Esophagus squamous epithelium (tissue), 5 donors: ENCODE results near the gene PNMA6E. TPM values are rescaled to one million over a fixed set of nuclear protein-coding genes. Genes with fewer than 3 reads are reported as not detected.

ENCODE experiments used
- DNase-seq: peaks from one replicate; lab custom pipeline; 2025; lab: John Stamatoyannopoulos, UW
- H3K27ac ChIP-seq, 4 donors: fragments of 200-600 bp; sonication (generic); one replicate each; pipeline ENCODE4 v1.5.1; 2016 to 2019; ENCODE audit warnings: mild to moderate bottlenecking in 1 of 4
- H3K27me3 ChIP-seq, 4 donors: fragments of 200-600 bp; sonication (generic); 1 replicate in 3 of 4; 2 replicates in 1 of 4; pipeline versions ENCODE4 v1.5.1 to v1.6.0; 2017 to 2021; ENCODE audit warnings: antibody characterized with exemption in 1 of 4
- H3K36me3 ChIP-seq, 3 donors: fragments of 200-600 bp; sonication (generic); one replicate each; pipeline ENCODE4 v1.5.1; 2016 to 2019
- H3K4me1 ChIP-seq, 3 donors: fragments of 200-600 bp; sonication (generic); one replicate each; pipeline ENCODE4 v1.5.1; 2017 to 2019
- H3K4me3 ChIP-seq, 4 donors: fragments of 200-600 bp; sonication (generic); 1 replicate in 3 of 4; 2 replicates in 1 of 4; pipeline ENCODE4 v1.5.1; 2016 to 2019; ENCODE audit warnings: mild to moderate bottlenecking in 2 of 4, moderate library complexity in 1 of 4
- H3K9me3 ChIP-seq, 3 donors: fragments of 200-600 bp; sonication (generic); one replicate each; pipeline ENCODE4 v1.5.1; 2016 to 2019
- POLR2A ChIP-seq, 4 donors: fragments of 450-650 bp; IDR thresholded peaks; one replicate each; pipeline ENCODE4 v1.6.1; 2017; ENCODE audit warnings: antibody characterized with exemption in 4 of 4, mild to moderate bottlenecking in 4 of 4, moderate library complexity in 3 of 4
- WGBS, 2 donors: methylation state at CpG; one replicate each; pipeline ENCODE4 v1.1.5; 2018; 5-methylcytosine and 5-hydroxymethylcytosine counted together
- intact Hi-C: fragments of 100-400 bp; cut with DNase I; formaldehyde crosslinking; loops from one replicate; pipeline ENCODE4 v1.15.0; 2022
- total RNA-seq, 4 donors: library from RNA; depleted of rRNA; stranded (reverse); fragments of >200 nt; gene quantifications; one replicate each; pipeline ENCODE4 v1.1.0, GENCODE V29; 2016
- TF ChIP-seq, protein P1 (sequence below), 6 experiments: fragments of 450-650 bp in 4 of 6; fragments of 200-600 bp in 2 of 6; sonication (generic) in 2 of 6; IDR thresholded peaks; one replicate each; pipeline ENCODE4 v1.5.1; 2016 to 2019; ENCODE audit warnings: antibody characterized with exemption in 6 of 6, mild to moderate bottlenecking in 4 of 6, moderate library complexity in 4 of 6
- donor health status: DM: yes; HTN: yes; CAD: no.

The PNMA6E gene
- total RNA-seq, 4 donors from 2014 or later, result not detected

DNA sequence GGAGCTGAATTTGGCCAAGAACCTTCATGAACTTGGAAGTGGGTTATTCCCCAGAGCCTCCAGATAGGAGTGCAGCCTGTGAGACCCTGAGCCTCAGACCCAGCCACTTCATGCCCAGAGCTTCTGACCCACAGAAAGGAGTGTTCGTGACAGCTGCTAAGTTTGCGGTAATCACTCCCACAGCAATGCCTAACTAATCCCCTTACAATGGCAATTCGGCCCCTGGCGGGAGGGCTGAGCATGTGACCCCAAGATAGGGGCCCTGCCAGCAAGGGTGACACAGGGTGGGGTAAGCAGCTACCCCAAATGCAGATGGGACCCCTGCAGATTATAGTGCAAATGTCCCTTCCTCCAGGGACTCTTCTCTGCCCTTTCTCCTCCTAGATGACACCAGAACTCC is 22.5 kb downstream of the PNMA6E start:
- 83% methylated on average over 1 of the region's 4 CpGs; no CpG with 5 or more reads in 1 of the 2 donors for WGBS, 2 donors
- DNase-seq, result no peak
- Histone ChIP-seq H3K27me3 (no peaks in the 10 kb centered on the region), H3K9me3 (no peaks in the 10 kb centered on the region), H3K36me3 (no peaks in the 10 kb centered on the region), H3K4me1 (no peaks in the 10 kb centered on the region), H3K4me3 (no peak overlapping the region), H3K27ac (no peak overlapping the region)
- TF ChIP-seq, protein P1, sequence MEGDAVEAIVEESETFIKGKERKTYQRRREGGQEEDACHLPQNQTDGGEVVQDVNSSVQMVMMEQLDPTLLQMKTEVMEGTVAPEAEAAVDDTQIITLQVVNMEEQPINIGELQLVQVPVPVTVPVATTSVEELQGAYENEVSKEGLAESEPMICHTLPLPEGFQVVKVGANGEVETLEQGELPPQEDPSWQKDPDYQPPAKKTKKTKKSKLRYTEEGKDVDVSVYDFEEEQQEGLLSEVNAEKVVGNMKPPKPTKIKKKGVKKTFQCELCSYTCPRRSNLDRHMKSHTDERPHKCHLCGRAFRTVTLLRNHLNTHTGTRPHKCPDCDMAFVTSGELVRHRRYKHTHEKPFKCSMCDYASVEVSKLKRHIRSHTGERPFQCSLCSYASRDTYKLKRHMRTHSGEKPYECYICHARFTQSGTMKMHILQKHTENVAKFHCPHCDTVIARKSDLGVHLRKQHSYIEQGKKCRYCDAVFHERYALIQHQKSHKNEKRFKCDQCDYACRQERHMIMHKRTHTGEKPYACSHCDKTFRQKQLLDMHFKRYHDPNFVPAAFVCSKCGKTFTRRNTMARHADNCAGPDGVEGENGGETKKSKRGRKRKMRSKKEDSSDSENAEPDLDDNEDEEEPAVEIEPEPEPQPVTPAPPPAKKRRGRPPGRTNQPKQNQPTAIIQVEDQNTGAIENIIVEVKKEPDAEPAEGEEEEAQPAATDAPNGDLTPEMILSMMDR (IDR thresholded peaks at IDR 0.05), result no peak
- TF ChIP-seq POLR2A (IDR thresholded peaks at IDR 0.05), result no peak
- intact Hi-C loops, result no loop called here

DNA sequence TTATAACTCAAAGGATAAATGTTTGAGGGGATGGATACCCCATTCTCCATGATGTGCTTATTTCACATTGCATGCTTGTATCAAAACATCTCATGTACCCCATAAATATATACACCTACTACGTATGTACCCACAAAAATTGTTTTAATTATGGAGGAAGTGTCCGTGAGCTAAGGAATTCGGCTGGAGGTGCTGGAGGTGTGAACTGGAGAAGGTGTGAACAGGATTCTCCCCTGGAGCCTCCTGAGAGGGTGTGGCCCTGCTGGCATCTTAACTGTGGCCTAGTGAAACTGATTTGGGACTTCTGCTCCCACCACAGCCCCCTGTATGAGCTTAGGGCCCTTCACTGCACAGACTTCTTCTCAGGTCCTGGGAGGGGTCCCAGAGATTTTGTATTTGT is 23.4 kb downstream of the PNMA6E start:
- intact Hi-C loops, result no loop called here
- H3K27ac ChIP-seq, result no peak overlapping the region
- no peaks in the 10 kb centered on the region for H3K4me1 ChIP-seq
- 77 to 81% methylated on average over 3 of the region's 3 CpGs for WGBS, 2 donors
- no peak for DNase-seq
- no peaks in the 10 kb centered on the region for H3K9me3 ChIP-seq
- no peaks in the 10 kb centered on the region for H3K36me3 ChIP-seq
- no peak overlapping the region for H3K4me3 ChIP-seq
- H3K27me3 ChIP-seq, result no peaks in the 10 kb centered on the region
- TF ChIP-seq, protein P1 (IDR thresholded peaks at IDR 0.05), result no peak
- TF ChIP-seq POLR2A (IDR thresholded peaks at IDR 0.05), result no peak

DNA sequence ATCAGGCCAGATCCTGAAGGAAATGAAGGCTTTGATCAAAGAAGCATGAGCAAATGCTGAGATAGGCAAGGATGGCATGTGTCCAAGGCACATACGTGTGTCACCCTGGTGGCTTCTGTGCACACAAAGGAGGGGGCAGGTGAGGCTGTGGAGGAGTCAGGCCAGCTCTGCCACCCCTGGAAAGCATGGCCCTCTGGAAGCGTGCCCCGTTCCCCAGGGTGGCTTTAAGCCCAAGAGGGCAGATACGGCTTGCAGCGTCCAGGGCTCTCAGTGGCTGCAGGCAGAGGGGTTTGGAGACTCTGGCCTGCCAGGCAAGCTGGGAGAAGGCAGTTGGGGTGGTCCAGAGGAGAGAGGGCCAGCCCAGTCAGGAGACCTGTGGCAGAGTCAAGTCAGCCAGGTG is 25.6 kb downstream of the PNMA6E start:
- WGBS, 2 donors, result 0 to 100% methylated on average over 1 to 4 of the region's 5 CpGs
- Histone ChIP-seq H3K4me3 (no peak overlapping the region), H3K36me3 (no peaks in the 10 kb centered on the region), H3K9me3 (no peaks in the 10 kb centered on the region), H3K4me1 (no peaks in the 10 kb centered on the region), H3K27ac (no peak overlapping the region), H3K27me3 (no peaks in the 10 kb centered on the region)
- TF ChIP-seq, protein P1 (IDR thresholded peaks at IDR 0.05), result no peak
- TF ChIP-seq POLR2A (IDR thresholded peaks at IDR 0.05), result no peak
- intact Hi-C loops, result no loop called here
- DNase-seq, result no peak

DNA sequence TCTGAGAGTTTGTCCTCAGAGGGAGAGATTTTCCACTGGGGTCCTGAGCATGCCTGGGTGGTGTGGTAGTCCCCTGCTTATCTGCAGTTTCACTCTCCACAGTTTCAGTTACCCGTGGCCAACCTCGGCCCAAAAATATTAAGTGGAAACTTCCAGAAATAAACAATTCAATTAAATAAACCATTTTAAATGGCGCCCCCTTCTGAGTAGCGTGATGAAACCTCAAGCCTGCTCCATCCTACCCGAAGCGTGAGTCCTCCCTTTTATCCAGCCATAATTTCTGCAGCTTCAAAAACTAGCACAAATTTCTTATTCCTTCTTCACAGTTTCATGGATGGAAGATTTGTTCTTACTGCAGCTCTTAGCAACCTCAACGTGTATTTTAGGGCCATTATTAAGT is 26.7 kb downstream of the PNMA6E start:
- no peaks in the 10 kb centered on the region for H3K4me1 ChIP-seq
- TF ChIP-seq POLR2A (IDR thresholded peaks at IDR 0.05), result no peak
- TF ChIP-seq, protein P1 (IDR thresholded peaks at IDR 0.05), result no peak
- 58 to 60% methylated on average over 6 to 7 of the region's 7 CpGs for WGBS, 2 donors
- no peaks in the 10 kb centered on the region for H3K9me3 ChIP-seq
- H3K27ac ChIP-seq, result no peak overlapping the region
- no peak for DNase-seq
- intact Hi-C loops, result no loop called here
- no peaks in the 10 kb centered on the region for H3K36me3 ChIP-seq
- H3K27me3 ChIP-seq, result no peaks in the 10 kb centered on the region
- no peak overlapping the region for H3K4me3 ChIP-seq

DNA sequence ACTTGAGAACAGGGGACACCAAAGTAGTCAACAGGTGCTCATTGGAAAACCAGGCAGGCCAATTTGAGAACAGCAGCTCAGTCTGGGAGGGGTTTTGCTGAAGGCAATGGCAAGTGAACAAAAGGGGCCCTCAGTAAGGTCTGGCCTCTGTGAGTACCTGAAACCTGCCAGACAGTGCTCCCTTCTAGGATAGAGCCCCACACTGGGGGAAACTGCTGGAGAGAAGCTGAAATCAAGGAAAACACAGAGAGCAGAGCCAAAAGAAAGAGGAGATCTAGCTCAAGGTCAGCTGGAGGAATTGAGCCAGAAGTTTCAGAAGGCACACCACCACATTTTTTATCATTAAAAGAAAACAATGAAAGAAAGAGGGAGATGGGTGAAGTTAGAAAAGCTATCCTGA is 28.2 kb downstream of the PNMA6E start:
- Histone ChIP-seq H3K27me3 (no peaks in the 10 kb centered on the region), H3K4me1 (no peaks in the 10 kb centered on the region), H3K9me3 (no peaks in the 10 kb centered on the region), H3K36me3 (no peaks in the 10 kb centered on the region), H3K27ac (no peak overlapping the region), H3K4me3 (no peak overlapping the region)
- TF ChIP-seq, protein P1 (IDR thresholded peaks at IDR 0.05), result no peak
- TF ChIP-seq POLR2A (IDR thresholded peaks at IDR 0.05), result no peak
- no peak for DNase-seq
- intact Hi-C loops, result no loop called here
